ENCODE data around the gene GANAB. TPM values are rescaled to one million over a fixed set of nuclear protein-coding genes. Genes with fewer than 3 reads are reported as not detected.
A peak's percentile ranks its signal among the peaks of the same experiment; 100 is the strongest.
"Not testable (repeated sequence)": the region's sequence is repeated elsewhere in the genome, so short reads cannot be mapped to it uniquely, and the experiment has no call there.

GANAB gene
- total RNA-seq, 1 experiment from 2014 or later, result 314 TPM

GRCh38 chr11:62667460-62667859 lies 21.0 kb upstream of the GANAB start:
- DNase-seq (ENCODE audit: low spot score), result no peak

GRCh38 chr11:62666259-62666926 lies 20.0 kb upstream of the GANAB start:
- no peak for DNase-seq (ENCODE audit: low spot score)

- peak; percentile 73 for DNase-seq (ENCODE audit: low spot score)
Measured at GRCh38 chr11:62665599-62666258, 19.3 kb upstream of the GANAB start.

GRCh38 chr11:62665075-62665598 lies 18.7 kb upstream of the GANAB start, which contains the start of the genes C11orf98 and CSKMT:
Gene C11orf98, minus strand, starts transcription at chr11:62665210. Its CDS starts 41 bp downstream, at chr11:62665169.
Gene CSKMT, plus strand, starts transcription at chr11:62665312. Its CDS starts 568 bp downstream, at chr11:62665880.
- peak; percentile 95 for DNase-seq (ENCODE audit: low spot score)

GRCh38 chr11:62664405-62665074 lies 18.1 kb upstream of the GANAB start:
- peak; percentile 78 for DNase-seq (ENCODE audit: low spot score)

GRCh38 chr11:62656796-62657429 lies 10.5 kb upstream of the GANAB start:
- no peak for DNase-seq (ENCODE audit: low spot score)

GRCh38 chr11:62654297-62654696 lies 7.9 kb upstream of the GANAB start:
- no peak for DNase-seq (ENCODE audit: low spot score)

GRCh38 chr11:62652161-62653006 lies 6.0 kb upstream of the GANAB start:
- DNase-seq (ENCODE audit: low spot score), result peak; percentile 25

GRCh38 chr11:62650283-62650682 lies 3.9 kb upstream of the GANAB start:
- not testable (repeated sequence) for DNase-seq (ENCODE audit: low spot score)

GRCh38 chr11:62649486-62649885 lies 3.1 kb upstream of the GANAB start:
- DNase-seq (ENCODE audit: low spot score), result no peak

- no peak for DNase-seq (ENCODE audit: low spot score)
Measured at GRCh38 chr11:62648967-62649364, 2.6 kb upstream of the GANAB start.

GRCh38 chr11:62648185-62648966 lies 2.0 kb upstream of the GANAB start:
- no peak for DNase-seq (ENCODE audit: low spot score)

GRCh38 chr11:62647609-62648005 lies 1.2 kb upstream of the GANAB start:
- no peak for DNase-seq (ENCODE audit: low spot score)

- DNase-seq (ENCODE audit: low spot score), result no peak
Measured at GRCh38 chr11:62646825-62647608, 604 bp upstream of the GANAB start.

GRCh38 chr11:62645671-62645945 lies 805 bp downstream of the GANAB start:
- no peak for DNase-seq (ENCODE audit: low spot score)

GRCh38 chr11:62644220-62644619 lies 2.2 kb downstream of the GANAB start:
- DNase-seq (ENCODE audit: low spot score), result no peak

- no peak for DNase-seq (ENCODE audit: low spot score)
Measured at GRCh38 chr11:62632492-62632891, 13.9 kb downstream of the GANAB start.

GRCh38 chr11:62627713-62628112 lies 18.7 kb downstream of the GANAB start:
- DNase-seq (ENCODE audit: low spot score), result peak; percentile 32

GRCh38 chr11:62622476-62623089 lies 23.8 kb downstream of the GANAB start:
- no peak for DNase-seq (ENCODE audit: low spot score)
